WERI-Rb-1 (cell line): ENCODE measurements around the gene P2RY8.
"Not testable (repeated sequence)": the region's sequence is repeated elsewhere in the genome, so short reads cannot be mapped to it uniquely, and the experiment has no call there.

Source experiments
- DNase-seq: peaks from one replicate; pipeline ENCODE4 v3.0.0-alpha.2; 2020
- H3K27ac ChIP-seq: fragments of 250-450 bp; sonication (Bioruptor Pico); 2 replicates; pipeline ENCODE4 v1.5.1; 2020; ENCODE audit warnings: mild to moderate bottlenecking, moderate library complexity
- H3K27me3 ChIP-seq: fragments of 250-450 bp; sonication (Bioruptor Pico); 2 replicates; pipeline ENCODE4 v1.5.1; 2021; ENCODE audit warnings: mild to moderate bottlenecking, low read depth, moderate library complexity; ENCODE audit not compliant: insufficient read depth, severe bottlenecking
- H3K36me3 ChIP-seq: fragments of 250-450 bp; sonication (Bioruptor Pico); 2 replicates; pipeline ENCODE4 v1.5.1; 2020; ENCODE audit warnings: mild to moderate bottlenecking, moderate library complexity
- H3K4me3 ChIP-seq: 2 replicates; pipeline ENCODE4 v1.5.1; 2011; ENCODE audit warnings: low read depth, mild to moderate bottlenecking, control low read depth, low read length
- H3K9me3 ChIP-seq: fragments of 250-450 bp; sonication (Bioruptor Pico); 2 replicates; pipeline ENCODE4 v1.5.1; 2021; ENCODE audit warnings: mild to moderate bottlenecking, moderate library complexity; ENCODE audit not compliant: severe bottlenecking
- TF ChIP-seq, protein P1 (sequence below): IDR thresholded peaks from 2 replicates; pipeline ENCODE4 v1.5.1; 2011; ENCODE audit warnings: low read depth, mild to moderate bottlenecking, control low read depth, inconsistent platforms, low read length

P2RY8 gene

DNA sequence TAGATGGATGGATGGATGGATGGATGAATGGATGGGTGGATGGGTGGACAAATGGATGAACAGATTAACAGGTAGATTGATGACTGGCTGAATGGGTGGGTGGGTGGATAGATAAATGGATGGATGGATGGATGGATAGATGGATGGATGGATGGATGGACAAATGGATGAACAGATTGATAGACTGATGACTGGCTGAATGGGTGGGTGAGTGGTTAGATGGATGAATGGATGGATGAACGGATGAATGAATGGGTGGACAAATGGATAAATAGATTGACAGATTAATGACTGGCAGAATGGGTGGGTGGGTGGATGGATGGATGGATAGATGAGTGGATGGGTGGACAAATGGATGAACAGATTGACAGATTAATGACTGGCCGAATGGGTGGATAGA lies 40.9 kb upstream of the P2RY8 start:
- no peak overlapping the region for H3K4me3 ChIP-seq
- DNase-seq, result no peak

DNA sequence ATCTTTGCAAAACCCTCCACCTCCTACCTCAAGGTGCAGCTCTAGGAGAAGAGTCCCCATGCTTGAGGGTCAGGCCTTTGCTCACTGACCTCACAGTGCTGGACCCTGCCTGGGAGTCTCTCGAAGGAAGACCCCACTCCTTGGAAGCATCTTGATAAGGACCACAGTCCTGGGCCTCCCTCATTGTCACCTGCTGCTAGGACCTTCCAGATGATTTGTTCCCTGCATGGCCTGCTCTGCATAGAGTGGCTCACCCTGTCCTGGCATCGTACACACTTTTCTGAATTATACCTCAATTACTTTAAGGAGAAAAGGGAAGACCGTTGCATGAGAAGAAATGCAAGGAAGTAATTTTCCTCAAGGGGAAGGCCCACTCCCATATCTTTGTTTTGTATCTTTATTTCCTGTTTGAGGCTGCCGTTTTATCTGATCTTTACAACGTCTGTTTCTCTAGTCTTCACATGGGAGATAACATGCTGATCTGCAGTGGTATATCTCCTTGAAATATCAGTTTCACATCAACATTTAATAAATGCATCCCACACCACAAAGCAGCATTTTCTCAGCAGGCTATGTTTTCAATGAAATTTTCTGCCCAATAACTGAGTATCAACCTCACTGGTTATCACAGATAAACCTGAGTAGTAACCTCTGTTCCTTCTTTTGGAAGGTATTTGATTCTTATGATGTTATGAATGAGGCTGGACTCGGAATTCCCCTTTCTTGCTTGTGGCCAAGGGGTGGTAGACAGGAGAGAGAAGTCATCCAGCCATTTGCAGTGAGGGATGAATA lies 39.4 kb upstream of the P2RY8 start:
- no peaks in the 10 kb centered on the region for H3K9me3 ChIP-seq
- no peak overlapping the region for H3K4me3 ChIP-seq
- no peaks in the 10 kb centered on the region for H3K27me3 ChIP-seq
- TF ChIP-seq, protein P1, sequence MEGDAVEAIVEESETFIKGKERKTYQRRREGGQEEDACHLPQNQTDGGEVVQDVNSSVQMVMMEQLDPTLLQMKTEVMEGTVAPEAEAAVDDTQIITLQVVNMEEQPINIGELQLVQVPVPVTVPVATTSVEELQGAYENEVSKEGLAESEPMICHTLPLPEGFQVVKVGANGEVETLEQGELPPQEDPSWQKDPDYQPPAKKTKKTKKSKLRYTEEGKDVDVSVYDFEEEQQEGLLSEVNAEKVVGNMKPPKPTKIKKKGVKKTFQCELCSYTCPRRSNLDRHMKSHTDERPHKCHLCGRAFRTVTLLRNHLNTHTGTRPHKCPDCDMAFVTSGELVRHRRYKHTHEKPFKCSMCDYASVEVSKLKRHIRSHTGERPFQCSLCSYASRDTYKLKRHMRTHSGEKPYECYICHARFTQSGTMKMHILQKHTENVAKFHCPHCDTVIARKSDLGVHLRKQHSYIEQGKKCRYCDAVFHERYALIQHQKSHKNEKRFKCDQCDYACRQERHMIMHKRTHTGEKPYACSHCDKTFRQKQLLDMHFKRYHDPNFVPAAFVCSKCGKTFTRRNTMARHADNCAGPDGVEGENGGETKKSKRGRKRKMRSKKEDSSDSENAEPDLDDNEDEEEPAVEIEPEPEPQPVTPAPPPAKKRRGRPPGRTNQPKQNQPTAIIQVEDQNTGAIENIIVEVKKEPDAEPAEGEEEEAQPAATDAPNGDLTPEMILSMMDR, result no peak
- no peak overlapping the region for H3K27ac ChIP-seq
- no peak for DNase-seq
- no peaks in the 10 kb centered on the region for H3K36me3 ChIP-seq

More for the DNA sequence above, 40.9 kb upstream of the P2RY8 start:
- no peak overlapping the region for H3K27ac ChIP-seq
- TF ChIP-seq, protein P1, result no peak
- no peaks in the 10 kb centered on the region for H3K36me3 ChIP-seq
- no peaks in the 10 kb centered on the region for H3K27me3 ChIP-seq
- no peaks in the 10 kb centered on the region for H3K9me3 ChIP-seq

DNA sequence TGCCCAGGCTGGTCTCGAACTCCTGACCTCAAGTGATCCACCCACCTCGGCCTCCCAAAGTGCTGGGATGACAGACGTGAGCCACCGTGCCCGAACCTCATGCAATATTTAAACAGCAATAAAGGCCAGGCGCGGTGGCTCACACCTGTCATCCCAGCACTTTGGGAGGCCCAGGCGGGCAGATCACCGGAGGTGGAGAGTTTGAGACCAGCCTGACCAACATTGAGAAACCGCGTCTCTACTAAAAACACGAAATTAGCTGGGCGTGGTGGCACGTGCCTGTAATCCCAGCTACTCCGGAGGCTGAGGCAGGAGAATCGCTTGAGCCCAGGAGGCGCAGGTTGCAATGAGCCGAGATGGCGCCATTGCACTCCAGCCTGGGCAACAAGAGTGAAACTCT lies 37.2 kb upstream of the P2RY8 start:
- H3K4me3 ChIP-seq, H3K9me3 ChIP-seq, H3K36me3 ChIP-seq, DNase-seq, H3K27ac ChIP-seq, H3K27me3 ChIP-seq: not testable (repeated sequence)

DNA sequence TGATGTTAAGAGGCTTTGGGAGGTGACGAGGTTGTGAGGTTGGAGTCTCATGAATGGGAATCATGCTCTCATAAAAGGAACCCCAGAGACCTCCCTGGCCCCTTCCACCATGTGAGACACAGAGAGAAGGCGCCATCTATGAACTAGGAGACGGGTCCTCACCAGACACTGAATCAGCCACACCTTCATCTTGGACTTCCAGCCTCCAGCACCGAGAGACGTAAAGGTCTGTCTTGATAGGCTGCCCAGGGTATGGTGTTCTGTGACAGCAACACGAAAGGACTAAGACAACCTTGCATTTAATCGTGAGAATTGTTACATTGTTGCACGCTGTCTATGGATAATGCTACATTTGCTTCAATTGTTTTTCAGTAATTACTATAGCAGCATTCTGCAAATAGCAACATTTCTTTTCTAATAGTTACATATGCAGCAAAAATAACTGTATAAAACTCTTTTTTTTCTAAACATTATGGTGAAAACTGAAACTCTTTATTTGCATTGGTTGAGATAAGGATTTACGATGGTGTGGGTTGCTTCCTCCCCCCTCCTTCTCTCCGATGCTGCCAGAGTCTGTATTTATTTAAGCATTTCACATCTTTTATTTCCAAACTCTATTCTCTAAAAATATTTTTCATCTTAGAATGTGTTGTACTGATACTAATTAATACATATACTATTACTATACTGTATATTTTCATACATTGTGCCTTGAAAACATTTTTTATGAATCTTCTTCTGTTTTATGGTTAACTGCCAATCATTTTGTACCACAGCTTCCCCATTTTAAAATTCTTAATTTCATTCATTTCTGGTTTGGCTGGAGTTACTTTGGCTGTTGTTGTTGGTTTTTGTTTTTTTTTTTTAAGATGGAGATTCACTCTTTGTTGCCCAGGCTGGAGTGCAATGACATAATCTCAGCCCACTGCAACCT lies 28.0 kb upstream of the P2RY8 start:
- Histone ChIP-seq H3K9me3 (no peaks in the 10 kb centered on the region), H3K36me3 (no peaks in the 10 kb centered on the region), H3K27me3 (no peaks in the 10 kb centered on the region), H3K27ac (no peak overlapping the region), H3K4me3 (no peak overlapping the region)
- DNase-seq, result no peak
- TF ChIP-seq, protein P1, result no peak

DNA sequence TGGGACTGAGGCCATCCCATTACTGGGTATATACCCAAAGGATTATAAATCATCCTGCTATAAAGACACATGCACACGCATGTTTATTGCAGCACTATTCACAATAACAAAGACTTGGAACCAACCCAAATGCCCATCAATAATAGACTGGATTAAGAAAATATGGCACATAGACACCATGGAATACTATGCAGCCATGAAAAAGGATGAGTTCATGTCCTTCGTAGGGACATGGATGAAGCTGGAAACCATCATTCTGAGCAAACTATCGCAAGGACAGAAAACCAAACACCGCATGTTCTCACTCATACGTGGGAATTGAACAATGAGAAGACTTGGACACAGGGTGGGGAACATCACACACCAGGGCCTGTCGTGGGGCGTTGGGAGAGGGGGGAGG lies 27.1 kb upstream of the P2RY8 start:
- not testable (repeated sequence) for H3K27me3 ChIP-seq, DNase-seq, H3K4me3 ChIP-seq, H3K36me3 ChIP-seq, H3K9me3 ChIP-seq, H3K27ac ChIP-seq

DNA sequence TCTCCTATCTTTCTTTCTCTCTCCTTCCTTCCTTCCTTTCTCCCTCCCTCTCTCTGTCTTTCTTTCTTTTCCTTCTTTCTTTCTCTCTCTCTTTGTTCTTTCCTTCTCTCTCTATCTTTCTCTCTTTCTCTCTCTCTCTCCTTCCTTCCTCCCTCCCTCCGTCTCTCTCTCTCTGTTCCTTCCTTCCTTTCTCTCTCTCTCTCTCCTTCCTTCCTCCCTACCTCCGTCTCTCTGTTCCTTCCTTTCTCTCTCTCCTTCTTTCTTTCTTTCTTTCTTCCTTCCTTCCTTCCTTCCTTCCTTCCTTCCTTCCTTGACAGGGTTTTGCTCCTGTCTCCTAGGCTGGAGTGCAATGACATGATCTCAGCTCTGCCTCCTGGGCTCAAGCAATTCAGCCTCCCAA lies 24.2 kb upstream of the P2RY8 start:
- Histone ChIP-seq H3K27ac (no peak overlapping the region), H3K4me3 (no peak overlapping the region), H3K27me3 (no peaks in the 10 kb centered on the region), H3K9me3 (no peaks in the 10 kb centered on the region), H3K36me3 (no peaks in the 10 kb centered on the region)
- no peak for DNase-seq
- TF ChIP-seq, protein P1, result no peak
